HEK293 (cell line): ENCODE measurements around the gene IFT172.
A peak's percentile ranks its signal among the peaks of the same experiment; 100 is the strongest.

Experiments used
- CTCF ChIA-PET: fragments of 350-600 bp; formaldehyde crosslinking; extraction: SDS; loops from one replicate; lab custom pipeline; 2021; ENCODE audit warnings: antibody characterized with exemption; lab: Yijun Ruan, JAX
- POLR2A ChIA-PET: fragments of 300-600 bp; formaldehyde crosslinking; extraction: SDS; loops from one replicate; lab custom pipeline; 2020; ENCODE audit warnings: antibody characterized with exemption, inconsistent platforms; lab: Yijun Ruan, JAX
- H3K27ac ChIP-seq: fragments of 200-500 bp; sonication (Bioruptor generic); 2 replicates; pipeline ENCODE4 v1.5.1; 2014; ENCODE audit warnings: low read depth, low read length, control low read depth, inconsistent platforms; ENCODE audit errors: extremely low read depth
- H3K36me3 ChIP-seq, 2 experiments: fragments of 200-500 bp in 1 of 2; sonication (Bioruptor generic) in 1 of 2; 1 replicate in 1 of 2; 2 replicates in 1 of 2; pipeline ENCODE4 v1.5.1; 2014 to 2017; ENCODE audit warnings: inconsistent platforms in 2 of 2, low read length in 2 of 2; ENCODE audit not compliant: control insufficient read depth in 2 of 2, insufficient read depth in 1 of 2
- H3K4me1 ChIP-seq: fragments of 200-500 bp; sonication (Bioruptor generic); 2 replicates; pipeline ENCODE4 v1.5.1; 2014; ENCODE audit warnings: mild to moderate bottlenecking, low read length, inconsistent platforms; ENCODE audit not compliant: control insufficient read depth, insufficient read depth
- H3K4me3 ChIP-seq: 2 replicates; pipeline ENCODE4 v1.5.1; 2011; ENCODE audit warnings: low read depth, mild to moderate bottlenecking, control low read depth, low read length, moderate library complexity
- H3K9me3 ChIP-seq: fragments of 200-500 bp; sonication (Bioruptor generic); 2 replicates; pipeline ENCODE4 v1.5.1; 2014; ENCODE audit warnings: low read depth, low read length, inconsistent platforms; ENCODE audit not compliant: control insufficient read depth, insufficient read depth
- EGR2 ChIP-seq: fragments of 450-650 bp; formaldehyde crosslinking; IDR thresholded peaks from 2 replicates; pipeline ENCODE4 v1.5.1; 2016; ENCODE audit warnings: low read depth, missing biosample characterization, missing genetic modification characterization
- GLIS2 ChIP-seq: fragments of 450-650 bp; formaldehyde crosslinking; IDR thresholded peaks from 2 replicates; pipeline ENCODE4 v1.5.1; 2016; ENCODE audit warnings: missing biosample characterization, missing genetic modification characterization
- KLF1 ChIP-seq: fragments of 450-650 bp; formaldehyde crosslinking; IDR thresholded peaks from 2 replicates; pipeline ENCODE4 v1.5.1; 2016; ENCODE audit warnings: missing biosample characterization, missing genetic modification characterization
- SCRT2 ChIP-seq: fragments of 450-650 bp; formaldehyde crosslinking; IDR thresholded peaks from 2 replicates; pipeline ENCODE4 v1.5.1; 2016; ENCODE audit warnings: missing biosample characterization, missing genetic modification characterization
- SP3 ChIP-seq: fragments of 450-650 bp; formaldehyde crosslinking; IDR thresholded peaks from 2 replicates; pipeline ENCODE4 v1.5.1; 2016; ENCODE audit warnings: missing biosample characterization, missing genetic modification characterization
- ZBTB17 ChIP-seq: fragments of 450-650 bp; formaldehyde crosslinking; IDR thresholded peaks from 2 replicates; pipeline ENCODE4 v1.5.1; 2016; ENCODE audit warnings: missing biosample characterization, missing genetic modification characterization
- ZBTB21 ChIP-seq: fragments of 450-650 bp; formaldehyde crosslinking; IDR thresholded peaks from 2 replicates; pipeline ENCODE4 v1.5.1; 2017; ENCODE audit warnings: missing biosample characterization, missing genetic modification characterization
- ZBTB8A ChIP-seq: fragments of 450-650 bp; formaldehyde crosslinking; IDR thresholded peaks from 2 replicates; pipeline ENCODE4 v1.5.1; 2016; ENCODE audit warnings: missing biosample characterization, missing genetic modification characterization
- ZFHX2 ChIP-seq: fragments of 450-650 bp; formaldehyde crosslinking; conservative IDR thresholded peaks from 2 replicates; pipeline ENCODE4 v1.5.1; 2016; ENCODE audit warnings: missing biosample characterization, missing genetic modification characterization
- ZNF169 ChIP-seq: fragments of 450-650 bp; formaldehyde crosslinking; IDR thresholded peaks from 2 replicates; pipeline ENCODE4 v1.5.1; 2016; ENCODE audit warnings: missing biosample characterization, missing genetic modification characterization
- ZNF366 ChIP-seq: fragments of 450-650 bp; formaldehyde crosslinking; conservative IDR thresholded peaks from 2 replicates; pipeline ENCODE4 v1.5.1; 2016; ENCODE audit warnings: missing biosample characterization, missing genetic modification characterization
- ZNF600 ChIP-seq: fragments of 450-650 bp; formaldehyde crosslinking; IDR thresholded peaks from 2 replicates; pipeline ENCODE4 v1.5.1; 2016; ENCODE audit warnings: missing biosample characterization, missing genetic modification characterization
- ZNF791 ChIP-seq: fragments of 450-650 bp; formaldehyde crosslinking; IDR thresholded peaks from 2 replicates; pipeline ENCODE4 v1.5.1; 2016; ENCODE audit warnings: missing biosample characterization, missing genetic modification characterization
- ZNF843 ChIP-seq: fragments of 450-650 bp; formaldehyde crosslinking; IDR thresholded peaks from 2 replicates; pipeline ENCODE4 v1.5.1; 2016; ENCODE audit warnings: missing biosample characterization, missing genetic modification characterization
- ZSCAN30 ChIP-seq: fragments of 450-650 bp; IDR thresholded peaks from 2 replicates; pipeline ENCODE4 v1.5.1; 2018; ENCODE audit warnings: missing biosample characterization, mild to moderate bottlenecking, missing genetic modification characterization, moderate library complexity
- TF ChIP-seq, protein P1 (sequence below): fragments of 450-650 bp; formaldehyde crosslinking; IDR thresholded peaks from 2 replicates; pipeline ENCODE4 v1.5.1; 2016; ENCODE audit warnings: missing biosample characterization, missing genetic modification characterization
- TF ChIP-seq, protein P2 (sequence below): fragments of 450-650 bp; formaldehyde crosslinking; IDR thresholded peaks from 2 replicates; pipeline ENCODE4 v1.5.1; 2016; ENCODE audit warnings: missing biosample characterization, missing genetic modification characterization
- TF ChIP-seq, protein P3 (sequence below): fragments of 450-650 bp; formaldehyde crosslinking; IDR thresholded peaks from 2 replicates; pipeline ENCODE4 v1.5.1; 2017; ENCODE audit warnings: missing biosample characterization, missing genetic modification characterization
- TF ChIP-seq, protein P4 (sequence below): fragments of 450-650 bp; formaldehyde crosslinking; IDR thresholded peaks from 2 replicates; pipeline ENCODE4 v1.5.1; 2017; ENCODE audit warnings: missing biosample characterization, mild to moderate bottlenecking, missing genetic modification characterization, moderate library complexity
- TF ChIP-seq, protein P5 (sequence below): fragments of 450-650 bp; formaldehyde crosslinking; IDR thresholded peaks from 2 replicates; pipeline ENCODE4 v1.5.1; 2016; ENCODE audit warnings: missing biosample characterization, missing genetic modification characterization, low read depth

The IFT172 gene

DNA sequence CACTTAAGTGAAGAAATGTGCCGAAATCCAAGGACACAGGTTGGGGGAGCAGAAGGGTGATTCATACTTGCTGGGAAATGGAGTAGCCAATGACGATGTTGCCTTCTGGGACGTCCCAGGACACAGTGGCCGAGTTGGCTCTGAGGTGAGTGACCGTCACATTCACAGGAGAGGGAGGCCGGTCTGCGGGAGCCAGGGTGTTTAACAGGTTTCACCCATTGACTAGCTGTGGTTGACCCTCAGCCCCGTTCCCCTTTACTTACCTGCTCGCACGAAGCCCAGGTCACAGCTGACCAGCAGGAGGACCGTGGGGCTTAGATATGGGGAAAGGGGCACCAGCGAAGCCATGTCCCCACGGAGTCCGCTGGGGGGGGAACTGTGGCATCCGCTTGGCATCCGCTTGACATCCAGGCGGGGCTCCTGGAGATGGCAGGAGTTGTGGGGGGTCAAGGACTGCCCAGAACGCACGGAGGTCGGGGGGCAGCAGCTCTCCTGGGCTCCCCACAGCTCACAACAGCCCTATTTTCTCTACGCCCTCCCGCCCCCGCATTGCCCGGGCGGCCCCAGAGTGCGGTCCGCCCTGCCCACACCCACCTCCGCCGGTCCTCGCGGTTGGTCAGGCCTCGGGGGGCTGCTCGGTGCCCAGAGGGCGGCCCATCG is 4.9 kb upstream of the IFT172 start:
- H3K9me3 ChIP-seq, result no peaks in the 10 kb centered on the region
- peak overlapping the region; percentile 56; the same call in 1 of the 2 replicates for H3K27ac ChIP-seq
- H3K4me3 ChIP-seq, result peak overlapping the region; percentile 65
- TF ChIP-seq ZBTB8A (tag by site-specific recombination) (peak; percentile 28; the same call in 1 of the 2 replicates), ZFHX2 (tag by site-specific recombination) (peak; percentile 59), EGR2 (0 out of 2 replicates have a peak, but pooled peaks have one; percentile 16), GLIS2 (tag by site-specific recombination) (peak; percentile 70), ZNF843 (tag by site-specific recombination) (no peak), SCRT2 (tag by site-specific recombination) (0 out of 2 replicates have a peak, but pooled peaks have one; percentile 41), ZSCAN30 (no peak), KLF1 (tag by site-specific recombination) (0 out of 2 replicates have a peak, but pooled peaks have one; percentile 20)
- TF ChIP-seq, all 188 proteins: peak for 6
- CTCF ChIA-PET, result interaction anchor here (0.6 kb wide), 2 partner anchors 38 to 125 kb away, joined by 3 to 8 read pairs; no protein-coding TSS in a partner anchor
- POLR2A ChIA-PET, result interaction anchor here (1.6 kb wide), 1 partner anchor 64 kb away, joined by 4 read pairs; no protein-coding TSS in a partner anchor
- Histone ChIP-seq H3K36me3 (peaks cover 0 to 3% of the 10 kb centered on the region in 2 experiments; a peak in 1 of 3 replicates), H3K4me1 (peaks cover 3% of the 10 kb centered on the region; the same call in 1 of the 2 replicates)

DNA sequence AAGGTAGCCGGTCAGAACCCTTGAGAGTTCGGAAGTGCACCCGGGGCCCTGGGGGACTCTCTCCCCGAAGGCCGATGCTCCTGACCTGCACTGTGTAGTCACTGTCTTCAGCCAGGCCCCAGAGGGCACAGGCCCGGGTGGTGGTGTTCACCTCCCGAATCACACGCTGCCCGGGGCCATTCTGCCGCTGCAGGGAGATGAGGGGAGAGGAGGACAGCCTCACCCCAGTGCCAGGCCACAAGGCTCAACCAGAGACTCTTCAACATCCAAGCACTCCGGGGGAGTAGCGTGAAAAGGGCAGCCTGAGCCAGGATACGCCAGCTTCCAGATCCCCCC is 4.4 kb upstream of the IFT172 start:
- TF ChIP-seq, protein P1, sequence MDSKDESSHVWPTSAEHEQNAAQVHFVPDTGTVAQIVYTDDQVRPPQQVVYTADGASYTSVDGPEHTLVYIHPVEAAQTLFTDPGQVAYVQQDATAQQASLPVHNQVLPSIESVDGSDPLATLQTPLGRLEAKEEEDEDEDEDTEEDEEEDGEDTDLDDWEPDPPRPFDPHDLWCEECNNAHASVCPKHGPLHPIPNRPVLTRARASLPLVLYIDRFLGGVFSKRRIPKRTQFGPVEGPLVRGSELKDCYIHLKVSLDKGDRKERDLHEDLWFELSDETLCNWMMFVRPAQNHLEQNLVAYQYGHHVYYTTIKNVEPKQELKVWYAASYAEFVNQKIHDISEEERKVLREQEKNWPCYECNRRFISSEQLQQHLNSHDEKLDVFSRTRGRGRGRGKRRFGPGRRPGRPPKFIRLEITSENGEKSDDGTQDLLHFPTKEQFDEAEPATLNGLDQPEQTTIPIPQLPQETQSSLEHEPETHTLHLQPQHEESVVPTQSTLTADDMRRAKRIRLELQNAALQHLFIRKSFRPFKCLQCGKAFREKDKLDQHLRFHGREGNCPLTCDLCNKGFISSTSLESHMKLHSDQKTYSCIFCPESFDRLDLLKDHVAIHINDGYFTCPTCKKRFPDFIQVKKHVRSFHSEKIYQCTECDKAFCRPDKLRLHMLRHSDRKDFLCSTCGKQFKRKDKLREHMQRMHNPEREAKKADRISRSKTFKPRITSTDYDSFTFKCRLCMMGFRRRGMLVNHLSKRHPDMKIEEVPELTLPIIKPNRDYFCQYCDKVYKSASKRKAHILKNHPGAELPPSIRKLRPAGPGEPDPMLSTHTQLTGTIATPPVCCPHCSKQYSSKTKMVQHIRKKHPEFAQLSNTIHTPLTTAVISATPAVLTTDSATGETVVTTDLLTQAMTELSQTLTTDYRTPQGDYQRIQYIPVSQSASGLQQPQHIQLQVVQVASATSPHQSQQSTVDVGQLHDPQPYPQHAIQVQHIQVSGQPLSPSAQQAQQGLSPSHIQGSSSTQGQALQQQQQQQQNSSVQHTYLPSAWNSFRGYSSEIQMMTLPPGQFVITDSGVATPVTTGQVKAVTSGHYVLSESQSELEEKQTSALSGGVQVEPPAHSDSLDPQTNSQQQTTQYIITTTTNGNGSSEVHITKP (tag by site-specific recombination), result 0 out of 2 replicates have a peak, but pooled peaks have one; percentile 14
- TF ChIP-seq ZNF169 (tag by site-specific recombination) (no peak), SP3 (tag by site-specific recombination) (no peak)
- peaks cover 5% of the 10 kb centered on the region; the same call in 1 of the 2 replicates for H3K4me1 ChIP-seq
- H3K4me3 ChIP-seq, result no peak overlapping the region
- POLR2A ChIA-PET, result interaction anchor here (1.6 kb wide), 1 partner anchor 64 kb away, joined by 4 read pairs; no protein-coding TSS in a partner anchor
- peaks cover 0 to 3% of the 10 kb centered on the region in 2 experiments; a peak in 1 of 3 replicates for H3K36me3 ChIP-seq
- CTCF ChIA-PET, result interaction anchor here (0.6 kb wide), 1 partner anchor 37 kb away, joined by 3 read pairs; no protein-coding TSS in a partner anchor
- H3K9me3 ChIP-seq, result no peaks in the 10 kb centered on the region
- H3K27ac ChIP-seq, result no peak overlapping the region

DNA sequence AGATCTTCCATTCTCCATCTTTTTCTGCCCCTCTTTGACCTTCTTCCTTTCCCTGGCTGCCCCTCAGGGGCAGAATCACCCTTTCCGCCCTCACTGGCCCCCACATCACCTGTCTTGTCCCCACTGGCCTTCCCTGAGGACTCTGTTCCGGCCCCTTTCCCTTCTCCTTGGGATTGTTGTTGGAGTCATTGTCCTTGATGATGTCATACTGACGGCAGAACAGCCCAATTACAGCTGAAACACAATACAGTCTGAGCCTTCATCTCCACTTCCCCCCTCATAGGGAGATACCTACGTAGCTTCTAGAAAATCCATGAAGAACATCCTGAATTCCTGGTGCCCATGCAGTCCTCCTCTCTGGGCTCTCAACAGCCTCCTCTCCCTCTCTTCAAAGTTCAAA is 3.0 kb upstream of the IFT172 start:
- POLR2A ChIA-PET, result no interaction called here
- H3K4me1 ChIP-seq, result peaks cover 5% of the 10 kb centered on the region; the same call in 1 of the 2 replicates
- no peak overlapping the region for H3K27ac ChIP-seq
- CTCF ChIA-PET, result interaction anchor here (0.5 kb wide), 1 partner anchor 108 kb away, joined by 3 read pairs; no protein-coding TSS in a partner anchor
- H3K4me3 ChIP-seq, result no peak overlapping the region
- H3K36me3 ChIP-seq, result peaks cover 0 to 3% of the 10 kb centered on the region in 2 experiments; a peak in 2 of 3 replicates
- no peaks in the 10 kb centered on the region for H3K9me3 ChIP-seq
- TF ChIP-seq ZBTB17 (tag by site-specific recombination) (0 out of 2 replicates have a peak, but pooled peaks have one; percentile 16), ZNF366 (tag by site-specific recombination) (peak; percentile 22; the same call in 1 of the 2 replicates), ZBTB21 (tag by site-specific recombination) (peak; percentile 79), ZNF600 (tag by site-specific recombination) (peak; percentile 80), ZNF791 (no peak)
- TF ChIP-seq, protein P2, sequence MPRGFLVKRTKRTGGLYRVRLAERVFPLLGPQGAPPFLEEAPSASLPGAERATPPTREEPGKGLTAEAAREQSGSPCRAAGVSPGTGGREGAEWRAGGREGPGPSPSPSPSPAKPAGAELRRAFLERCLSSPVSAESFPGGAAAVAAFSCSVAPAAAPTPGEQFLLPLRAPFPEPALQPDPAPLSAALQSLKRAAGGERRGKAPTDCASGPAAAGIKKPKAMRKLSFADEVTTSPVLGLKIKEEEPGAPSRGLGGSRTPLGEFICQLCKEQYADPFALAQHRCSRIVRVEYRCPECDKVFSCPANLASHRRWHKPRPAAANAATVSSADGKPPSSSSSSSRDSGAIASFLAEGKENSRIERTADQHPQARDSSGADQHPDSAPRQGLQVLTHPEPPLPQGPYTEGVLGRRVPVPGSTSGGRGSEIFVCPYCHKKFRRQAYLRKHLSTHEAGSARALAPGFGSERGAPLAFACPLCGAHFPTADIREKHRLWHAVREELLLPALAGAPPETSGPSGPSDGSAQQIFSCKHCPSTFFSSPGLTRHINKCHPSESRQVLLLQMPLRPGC (tag by site-specific recombination), result no peak
- TF ChIP-seq, protein P3, sequence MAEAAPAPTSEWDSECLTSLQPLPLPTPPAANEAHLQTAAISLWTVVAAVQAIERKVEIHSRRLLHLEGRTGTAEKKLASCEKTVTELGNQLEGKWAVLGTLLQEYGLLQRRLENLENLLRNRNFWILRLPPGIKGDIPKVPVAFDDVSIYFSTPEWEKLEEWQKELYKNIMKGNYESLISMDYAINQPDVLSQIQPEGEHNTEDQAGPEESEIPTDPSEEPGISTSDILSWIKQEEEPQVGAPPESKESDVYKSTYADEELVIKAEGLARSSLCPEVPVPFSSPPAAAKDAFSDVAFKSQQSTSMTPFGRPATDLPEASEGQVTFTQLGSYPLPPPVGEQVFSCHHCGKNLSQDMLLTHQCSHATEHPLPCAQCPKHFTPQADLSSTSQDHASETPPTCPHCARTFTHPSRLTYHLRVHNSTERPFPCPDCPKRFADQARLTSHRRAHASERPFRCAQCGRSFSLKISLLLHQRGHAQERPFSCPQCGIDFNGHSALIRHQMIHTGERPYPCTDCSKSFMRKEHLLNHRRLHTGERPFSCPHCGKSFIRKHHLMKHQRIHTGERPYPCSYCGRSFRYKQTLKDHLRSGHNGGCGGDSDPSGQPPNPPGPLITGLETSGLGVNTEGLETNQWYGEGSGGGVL (tag by site-specific recombination), result no peak
- TF ChIP-seq, protein P4, sequence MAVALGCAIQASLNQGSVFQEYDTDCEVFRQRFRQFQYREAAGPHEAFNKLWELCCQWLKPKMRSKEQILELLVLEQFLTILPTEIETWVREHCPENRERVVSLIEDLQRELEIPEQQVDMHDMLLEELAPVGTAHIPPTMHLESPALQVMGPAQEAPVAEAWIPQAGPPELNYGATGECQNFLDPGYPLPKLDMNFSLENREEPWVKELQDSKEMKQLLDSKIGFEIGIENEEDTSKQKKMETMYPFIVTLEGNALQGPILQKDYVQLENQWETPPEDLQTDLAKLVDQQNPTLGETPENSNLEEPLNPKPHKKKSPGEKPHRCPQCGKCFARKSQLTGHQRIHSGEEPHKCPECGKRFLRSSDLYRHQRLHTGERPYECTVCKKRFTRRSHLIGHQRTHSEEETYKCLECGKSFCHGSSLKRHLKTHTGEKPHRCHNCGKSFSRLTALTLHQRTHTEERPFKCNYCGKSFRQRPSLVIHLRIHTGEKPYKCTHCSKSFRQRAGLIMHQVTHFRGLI (tag by site-specific recombination), result no peak
- TF ChIP-seq, protein P5, sequence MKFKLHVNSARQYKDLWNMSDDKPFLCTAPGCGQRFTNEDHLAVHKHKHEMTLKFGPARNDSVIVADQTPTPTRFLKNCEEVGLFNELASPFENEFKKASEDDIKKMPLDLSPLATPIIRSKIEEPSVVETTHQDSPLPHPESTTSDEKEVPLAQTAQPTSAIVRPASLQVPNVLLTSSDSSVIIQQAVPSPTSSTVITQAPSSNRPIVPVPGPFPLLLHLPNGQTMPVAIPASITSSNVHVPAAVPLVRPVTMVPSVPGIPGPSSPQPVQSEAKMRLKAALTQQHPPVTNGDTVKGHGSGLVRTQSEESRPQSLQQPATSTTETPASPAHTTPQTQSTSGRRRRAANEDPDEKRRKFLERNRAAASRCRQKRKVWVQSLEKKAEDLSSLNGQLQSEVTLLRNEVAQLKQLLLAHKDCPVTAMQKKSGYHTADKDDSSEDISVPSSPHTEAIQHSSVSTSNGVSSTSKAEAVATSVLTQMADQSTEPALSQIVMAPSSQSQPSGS (tag by site-specific recombination), result peak; percentile 83
